Neural cell (in vitro differentiated cells): ENCODE results near the gene KIAA1614. TPM values are rescaled to one million over a fixed set of nuclear protein-coding genes. Genes with fewer than 3 reads are reported as not detected.

Source experiments
- H2AFZ ChIP-seq: fragments of 200-600, 300-800 bp; sonication (generic), shearing (Covaris generic); 2 replicates; pipeline ENCODE4 v1.6.0; 2014; ENCODE audit warnings: low read depth, mild to moderate bottlenecking, antibody characterized with exemption, low read length, moderate library complexity
- H3F3A ChIP-seq: fragments of 200-600 bp; shearing (Covaris generic); 2 replicates; pipeline ENCODE4 v1.6.1; 2016; ENCODE audit warnings: mild to moderate bottlenecking, moderate library complexity, mixed read lengths, antibody characterized with exemption, low read length; ENCODE audit not compliant: insufficient read depth, poor library complexity, severe bottlenecking
- H3K27ac ChIP-seq: fragments of 200-600, 300-800 bp; sonication (generic), shearing (Covaris generic); 2 replicates; pipeline ENCODE4 v1.5.1; 2014; ENCODE audit warnings: mild to moderate bottlenecking, low read length, moderate library complexity
- H3K27me3 ChIP-seq: fragments of 300-800, 200-600 bp; sonication (generic), shearing (Covaris generic); 2 replicates; pipeline ENCODE4 v1.6.0; 2014; ENCODE audit warnings: mild to moderate bottlenecking, low read depth, low read length, moderate library complexity; ENCODE audit not compliant: insufficient read depth
- H3K36me3 ChIP-seq: fragments of 300-800, 200-600 bp; sonication (generic), shearing (Covaris generic); 2 replicates; pipeline ENCODE4 v1.5.1; 2014; ENCODE audit warnings: mild to moderate bottlenecking, antibody characterized with exemption, low read length, moderate library complexity; ENCODE audit not compliant: insufficient read depth
- H3K4me2 ChIP-seq: fragments of 300-800, 200-600 bp; sonication (generic), shearing (Covaris generic); 2 replicates; pipeline ENCODE4 v1.6.0; 2014; ENCODE audit warnings: mild to moderate bottlenecking, low read length
- H3K4me3 ChIP-seq: fragments of 300-800, 200-600 bp; sonication (generic), shearing (Covaris generic); 2 replicates; pipeline ENCODE4 v1.5.1; 2014; ENCODE audit warnings: mild to moderate bottlenecking, low read length, moderate library complexity
- H3K79me2 ChIP-seq: fragments of 200-600 bp; shearing (Covaris generic); replicated peaks from 2 replicates; pipeline ENCODE4 v1.6.0; 2014; ENCODE audit warnings: mild to moderate bottlenecking, low read length, moderate library complexity; ENCODE audit not compliant: insufficient read depth
- H3K9ac ChIP-seq: fragments of 300-800, 200-600 bp; sonication (generic), shearing (Covaris generic); 2 replicates; pipeline ENCODE4 v1.6.1; 2016; ENCODE audit warnings: mild to moderate bottlenecking, low read length, mixed read lengths
- H3K9me2 ChIP-seq: fragments of 200-600 bp; shearing (Covaris generic); 2 replicates; pipeline ENCODE4 v1.6.1; 2016; ENCODE audit warnings: mild to moderate bottlenecking, low read length, mixed read lengths; ENCODE audit not compliant: insufficient read depth
- H3K9me3 ChIP-seq: fragments of 200-600, 300-800 bp; sonication (generic), shearing (Covaris generic); 2 replicates; pipeline ENCODE4 v1.6.1; 2016; ENCODE audit warnings: mild to moderate bottlenecking, mixed run types, low read length, moderate library complexity, mixed read lengths
- H4K20me1 ChIP-seq: fragments of 200-600 bp; shearing (Covaris generic); 2 replicates; pipeline ENCODE4 v1.6.1; 2016; ENCODE audit warnings: mild to moderate bottlenecking, mixed run types; ENCODE audit not compliant: insufficient read depth
- CTCF ChIP-seq: fragments of 450-650 bp; IDR thresholded peaks from 2 replicates; pipeline ENCODE4 v1.5.1; 2014; ENCODE audit warnings: antibody characterized with exemption, mild to moderate bottlenecking, moderate library complexity; ENCODE audit not compliant: poor library complexity, severe bottlenecking
- EP300 ChIP-seq: fragments of 450-650 bp; conservative IDR thresholded peaks from 2 replicates; pipeline ENCODE4 v1.6.1; 2014; ENCODE audit warnings: antibody characterized with exemption, mild to moderate bottlenecking, moderate library complexity; ENCODE audit not compliant: poor library complexity, severe bottlenecking
- EZH2 ChIP-seq: fragments of 200-600, 300-800 bp; shearing (Covaris generic), sonication (generic); IDR thresholded peaks from 2 replicates; pipeline ENCODE4 v1.6.1; 2014; ENCODE audit warnings: antibody characterized with exemption, low read length, borderline replicate concordance, mild to moderate bottlenecking; ENCODE audit not compliant: insufficient read depth, poor library complexity, severe bottlenecking
- MXI1 ChIP-seq: fragments of 450-650 bp; conservative IDR thresholded peaks from 2 replicates; pipeline ENCODE4 v1.6.1; 2014; ENCODE audit warnings: antibody characterized with exemption, mild to moderate bottlenecking; ENCODE audit not compliant: poor library complexity, severe bottlenecking
- POLR2AphosphoS5 ChIP-seq: IDR thresholded peaks from 2 replicates; pipeline ENCODE4 v1.6.1; 2012
- RAD21 ChIP-seq: fragments of 450-650 bp; conservative IDR thresholded peaks from 2 replicates; pipeline ENCODE4 v1.6.1; 2014; ENCODE audit warnings: antibody characterized with exemption, mild to moderate bottlenecking, moderate library complexity
- REST ChIP-seq: IDR thresholded peaks from 2 replicates; pipeline ENCODE4 v1.6.1; 2012; ENCODE audit warnings: borderline replicate concordance
- SMC3 ChIP-seq: fragments of 450-650 bp; conservative IDR thresholded peaks from 2 replicates; pipeline ENCODE4 v1.6.1; 2014; ENCODE audit warnings: antibody characterized with exemption, mild to moderate bottlenecking, moderate library complexity; ENCODE audit not compliant: poor library complexity
- TAF1 ChIP-seq: IDR thresholded peaks from 2 replicates; pipeline ENCODE4 v1.6.1; 2012; ENCODE audit warnings: low read depth
- polyA plus RNA-seq: library from polyadenylated mRNA; depleted of rRNA; stranded (reverse); fragments of >200 nt; gene quantifications from 2 replicates; pipeline ENCODE4 v1.2.3, GENCODE V29; 2014

Gene KIAA1614
- polyA plus RNA-seq, 1 donor from 2014 or later = 0.50 TPM

GRCh38 chr1:180947901-180948640, 35.4 kb downstream of the KIAA1614 start:
- no peaks in the 10 kb centered on the region for H3K79me2 ChIP-seq
- no peak overlapping the region for H3K9ac ChIP-seq
- H2AFZ ChIP-seq = no peak overlapping the region
- H3K27ac ChIP-seq = no peak overlapping the region
- TF ChIP-seq EZH2 = no peak
- no peak overlapping the region for H3K4me2 ChIP-seq
- peaks cover 10% of the 10 kb centered on the region for H3K36me3 ChIP-seq
- H4K20me1 ChIP-seq = no peaks in the 10 kb centered on the region
- H3K9me3 ChIP-seq = no peaks in the 10 kb centered on the region
- no peak overlapping the region for H3K4me3 ChIP-seq
- H3K9me2 ChIP-seq = no peaks in the 10 kb centered on the region
- H3K27me3 ChIP-seq = no peaks in the 10 kb centered on the region
- H3F3A ChIP-seq = no peaks in the 10 kb centered on the region

DNA sequence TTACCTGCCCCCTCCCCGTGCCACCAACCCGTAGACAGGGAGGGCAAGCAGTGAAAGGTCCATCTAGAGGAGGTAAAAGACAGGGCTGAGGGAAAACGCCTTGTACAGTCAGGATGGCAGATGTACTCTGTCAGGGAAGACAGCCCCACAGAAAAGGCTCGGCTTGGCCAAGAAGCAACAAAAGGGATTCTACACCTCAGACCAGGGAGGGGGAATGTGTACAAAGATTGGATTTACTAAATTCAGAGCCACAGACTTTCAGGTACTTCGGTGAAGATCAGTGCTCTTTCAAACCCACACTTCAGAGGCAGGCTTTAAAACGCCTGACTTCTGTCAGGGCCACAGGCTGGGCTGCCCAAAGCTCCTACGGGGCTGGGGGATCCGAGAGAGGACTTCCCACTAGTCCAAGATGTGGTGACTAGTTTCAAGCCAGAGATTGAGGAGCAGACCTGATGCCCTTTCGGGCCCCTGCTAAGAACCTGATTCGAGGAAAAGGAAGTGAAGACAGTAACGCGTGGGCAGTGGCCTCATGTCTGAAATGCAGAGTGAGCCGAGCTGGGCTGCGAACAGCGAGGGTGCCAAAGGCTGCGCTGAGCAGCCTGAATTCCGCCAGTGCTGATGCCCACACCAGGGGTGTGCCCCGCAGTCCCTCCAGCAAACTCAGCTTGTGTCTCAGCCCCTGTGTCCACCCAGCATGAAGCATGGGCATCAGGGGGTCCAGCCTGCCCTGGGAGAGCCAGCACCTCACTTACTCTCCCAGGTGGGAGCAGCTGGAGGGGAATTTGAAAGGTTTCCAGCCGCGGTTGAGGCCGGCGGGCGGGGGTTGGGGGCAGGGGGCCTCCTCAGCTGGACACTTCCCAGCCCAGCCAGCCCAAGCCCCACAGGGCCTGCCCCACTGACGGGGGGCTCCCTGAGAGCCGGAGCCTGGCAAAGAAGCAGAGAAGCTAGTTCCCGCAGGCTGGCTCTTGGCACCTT, 36.2 kb downstream of the KIAA1614 start:
- H3K9me2 ChIP-seq = no peaks in the 10 kb centered on the region
- H3K27me3 ChIP-seq = no peaks in the 10 kb centered on the region
- H3K79me2 ChIP-seq = no peaks in the 10 kb centered on the region
- H2AFZ ChIP-seq = no peak overlapping the region
- H3K9me3 ChIP-seq = no peaks in the 10 kb centered on the region
- H3K4me3 ChIP-seq = no peak overlapping the region
- H3K9ac ChIP-seq = no peak overlapping the region
- no peaks in the 10 kb centered on the region for H4K20me1 ChIP-seq
- H3K4me2 ChIP-seq = no peak overlapping the region
- TF ChIP-seq EZH2 = no peak
- no peak for TF ChIP-seq TAF1
- no peak for TF ChIP-seq EP300
- TF ChIP-seq RAD21 = no peak
- TF ChIP-seq REST = no peak
- TF ChIP-seq SMC3 = no peak
- no peak for TF ChIP-seq POLR2AphosphoS5
- TF ChIP-seq CTCF = no peak
- TF ChIP-seq MXI1 = no peak
- no peak overlapping the region for H3K27ac ChIP-seq
- H3F3A ChIP-seq = no peaks in the 10 kb centered on the region
- peaks cover 10% of the 10 kb centered on the region for H3K36me3 ChIP-seq
